AG09319 (cell line): ENCODE measurements around the gene LTBP2.

Experiments
- DNase-seq: peaks from one replicate; pipeline ENCODE4 v3.0.0-alpha.2; 2010; ENCODE audit warnings: low read depth; ENCODE audit errors: extremely low read depth
- CTCF ChIP-seq: IDR thresholded peaks from 2 replicates; pipeline ENCODE4 v1.5.1; 2011; ENCODE audit warnings: low read depth, mild to moderate bottlenecking, inconsistent platforms, low read length, moderate library complexity

Gene LTBP2

GRCh38 chr14:74548881-74549280 lies 63.2 kb downstream of the LTBP2 start:
- DNase-seq: no peak
- no peak for TF ChIP-seq CTCF

- no peak for DNase-seq
These were observed 64.6 kb downstream of the LTBP2 start for GRCh38 chr14:74547331-74547927.

DNA sequence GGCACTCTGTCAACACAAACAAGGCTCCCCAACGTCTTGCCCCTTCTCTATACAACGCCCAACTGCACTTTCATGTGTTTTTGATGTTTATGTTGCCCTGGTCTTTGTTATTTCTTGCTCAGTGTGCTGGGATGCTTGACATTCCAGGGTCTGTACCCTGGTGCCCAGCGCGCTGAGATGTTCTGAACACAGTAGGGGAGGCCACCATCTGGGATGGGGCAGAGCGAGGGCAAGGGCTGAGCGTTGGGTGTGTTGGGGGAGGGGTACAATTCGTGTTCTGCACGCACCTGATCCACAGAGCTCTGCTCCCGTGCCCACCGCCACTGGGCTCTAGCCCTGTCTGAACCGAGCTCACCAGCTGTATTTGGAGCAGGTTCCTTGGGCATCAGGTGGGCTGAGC lies 65.6 kb downstream of the LTBP2 start:
- DNase-seq: no peak
- TF ChIP-seq CTCF: no peak

More at GRCh38 chr14:74547331-74547927, 64.6 kb downstream of the LTBP2 start:
- no peak for TF ChIP-seq CTCF

GRCh38 chr14:74545386-74545785 lies 66.7 kb downstream of the LTBP2 start:
- DNase-seq: no peak
- no peak for TF ChIP-seq CTCF

DNA sequence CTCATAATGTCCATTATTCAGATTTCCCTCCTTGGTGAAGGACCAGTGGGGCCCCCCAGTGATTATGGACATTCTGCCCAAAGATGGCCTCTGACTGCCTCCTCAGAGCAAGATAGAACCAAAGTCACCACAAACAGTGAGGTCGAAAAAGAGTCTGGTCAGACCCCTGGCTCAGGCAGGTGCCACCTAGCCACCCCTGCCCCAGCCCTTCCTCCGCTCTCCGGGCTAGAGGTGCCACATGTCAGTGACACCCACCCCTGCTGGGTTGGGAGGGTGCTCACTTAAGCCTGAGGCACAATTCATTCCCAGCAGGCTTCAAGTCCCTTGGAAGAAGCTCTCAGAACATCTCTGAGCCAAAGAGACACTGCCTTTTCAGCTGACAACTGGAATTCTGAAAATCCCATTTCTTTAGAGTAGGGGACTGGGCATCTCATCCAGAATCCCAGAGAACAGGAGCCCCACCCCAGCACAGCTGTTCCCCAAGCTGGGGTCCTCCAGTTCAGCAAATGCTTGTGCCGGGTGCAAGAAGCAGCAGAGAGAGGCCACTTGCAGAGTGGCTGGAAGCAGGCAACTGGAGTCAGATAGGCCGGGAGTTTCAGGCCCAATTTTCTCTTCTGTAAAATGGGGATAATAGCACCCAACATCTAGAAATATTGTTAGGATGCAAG lies 68.1 kb downstream of the LTBP2 start:
- TF ChIP-seq CTCF: no peak
- no peak for DNase-seq

DNA sequence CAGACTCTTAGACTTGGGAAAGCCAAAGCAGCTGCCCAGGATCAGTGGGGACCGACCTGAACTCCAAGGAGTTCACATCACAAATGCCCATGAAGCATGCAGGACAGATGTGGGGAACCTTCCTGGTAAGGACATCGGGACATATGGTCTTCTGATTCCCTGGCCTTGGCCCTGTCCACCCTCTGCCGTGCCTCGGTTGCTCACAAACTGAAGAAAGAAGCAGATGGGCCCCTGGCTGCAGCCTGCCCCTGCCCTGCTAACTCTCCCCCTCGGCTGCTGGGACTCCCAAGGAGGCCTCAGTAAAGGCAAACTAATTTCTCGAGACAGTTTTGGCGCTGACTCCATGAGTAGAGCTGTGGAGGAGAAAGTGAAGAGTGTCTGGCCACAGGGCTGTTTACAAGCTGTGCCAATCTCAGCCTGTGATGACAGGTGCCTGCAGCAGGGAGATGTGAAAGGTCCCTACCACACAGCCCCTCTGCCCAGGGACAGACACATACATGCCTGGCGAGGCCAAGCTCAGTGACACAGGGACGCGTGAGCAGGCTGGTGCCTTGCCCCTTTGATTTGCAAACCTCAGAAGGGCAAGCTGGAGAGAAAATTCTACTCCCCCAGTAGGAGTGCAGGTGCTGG lies 69.9 kb downstream of the LTBP2 start:
- no peak for DNase-seq
- TF ChIP-seq CTCF: no peak

- TF ChIP-seq CTCF: no peak
- DNase-seq: no peak
These were observed 70.8 kb downstream of the LTBP2 start for GRCh38 chr14:74541225-74541624.
